ENCODE measurements around the gene UNC13A. TPM values are rescaled to one million over a fixed set of nuclear protein-coding genes. Genes with fewer than 3 reads are reported as not detected.

The UNC13A gene
- polyA plus RNA-seq, 1 of the 3 experiments (the other 2 are of a cell fraction), result 0.38 TPM

- no peak overlapping the region for H2AFZ ChIP-seq (ENCODE audit: low read depth)
- no peak overlapping the region for H3K9ac ChIP-seq
- H4K20me1 ChIP-seq (ENCODE audit: insufficient read depth), result peaks cover 33% of the 10 kb centered on the region
- no peaks in the 10 kb centered on the region for H3F3A ChIP-seq (replicated peaks; ENCODE audit: insufficient read depth)
- DNase-seq, result no peak
- H3K27me3 ChIP-seq (ENCODE audit: insufficient read depth), result no peaks in the 10 kb centered on the region
- WGBS (ENCODE audit: low lambda C conversion rate), result 91% methylated on average over 10 of the region's 12 CpGs
- H3K27ac ChIP-seq (ENCODE audit: low read depth in 2 of 2, low read length in 1 of 2), result no peak overlapping the region
- peaks cover 10 to 29% of the 10 kb centered on the region in 2 experiments for H3K36me3 ChIP-seq (replicated peaks in 1 of 2; ENCODE audit: control insufficient read depth in 1 of 2, insufficient read depth in 2 of 2, low read length in 1 of 2)
- peaks cover 37% of the 10 kb centered on the region for H3K79me2 ChIP-seq (ENCODE audit: insufficient read depth)
- peaks cover 16 to 20% of the 10 kb centered on the region in 2 experiments; a peak in 2 of 4 replicates for H3K4me1 ChIP-seq (ENCODE audit: control insufficient read depth in 1 of 2, insufficient read depth in 2 of 2, low read depth in 1 of 2, low read length in 1 of 2)
- H3K9me3 ChIP-seq, result no peaks in the 10 kb centered on the region
- TF ChIP-seq JUND (IDR thresholded peaks at IDR 0.05) (no peak), GATA2 (CRISPR knock-in tag; IDR thresholded peaks at IDR 0.05) (no peak), TEAD4 (IDR thresholded peaks at IDR 0.05; ENCODE audit: borderline replicate concordance, insufficient read depth) (no peak), NRF1 (IDR thresholded peaks at IDR 0.05; ENCODE audit: low read depth, low read length) (no peak), GABPA (IDR thresholded peaks at IDR 0.05; ENCODE audit: low read depth) (no peak), TAF1 (IDR thresholded peaks at IDR 0.05; ENCODE audit: borderline replicate concordance, low read depth, low read length) (no peak)
- H3K4me2 ChIP-seq, result no peak overlapping the region
- POLR2A ChIA-PET, result no interaction called here
- no peak overlapping the region for H3K4me3 ChIP-seq (ENCODE audit: low read depth in 2 of 2, low read length in 1 of 2)
- H3K9me2 ChIP-seq, result no peaks in the 10 kb centered on the region
- CTCF ChIA-PET, result interaction anchor here (1.3 kb wide), 2 partner anchors 18 to 61 kb away, joined by 3 to 5 read pairs; no protein-coding TSS in a partner anchor
These were observed 34.6 kb upstream of the UNC13A start for GRCh38 chr19:17722655-17723240.

DNA sequence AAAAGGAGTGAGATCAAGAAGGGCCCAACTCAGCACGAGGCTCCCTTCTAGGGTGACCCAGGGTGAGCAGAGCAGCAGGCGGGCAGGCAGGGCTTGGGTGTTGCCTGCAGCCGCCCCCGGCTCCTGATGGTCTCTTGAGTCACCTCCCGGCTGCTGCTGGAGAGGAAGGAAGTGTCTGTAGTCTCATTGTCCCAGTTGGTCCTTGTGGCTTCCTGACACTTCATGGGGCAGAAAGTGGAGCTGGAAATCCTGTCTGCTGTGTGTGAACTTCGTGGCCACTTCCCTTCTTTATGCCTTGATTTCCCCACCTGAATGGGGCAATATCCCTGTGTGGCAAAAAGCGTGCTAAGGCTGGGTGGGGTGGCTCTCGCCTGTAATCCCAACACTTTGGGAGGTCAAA, 33.7 kb upstream of the UNC13A start:
- H3K79me2 ChIP-seq (ENCODE audit: insufficient read depth), result peaks cover 37% of the 10 kb centered on the region
- no peak overlapping the region for H3K9ac ChIP-seq
- peaks cover 16 to 20% of the 10 kb centered on the region in 2 experiments; a peak in 2 of 4 replicates for H3K4me1 ChIP-seq (ENCODE audit: control insufficient read depth in 1 of 2, insufficient read depth in 2 of 2, low read depth in 1 of 2, low read length in 1 of 2)
- peaks cover 33% of the 10 kb centered on the region for H4K20me1 ChIP-seq (ENCODE audit: insufficient read depth)
- ChIA-PET POLR2A (no interaction called here), CTCF (interaction anchor here (1.3 kb wide), 2 partner anchors 18 to 62 kb away, joined by 3 to 5 read pairs; no protein-coding TSS in a partner anchor)
- H3F3A ChIP-seq (replicated peaks; ENCODE audit: insufficient read depth), result no peaks in the 10 kb centered on the region
- WGBS (ENCODE audit: low lambda C conversion rate), result 51% methylated on average over 4 of the region's 8 CpGs
- H3K4me3 ChIP-seq (ENCODE audit: low read depth in 2 of 2, low read length in 1 of 2), result no peak overlapping the region
- no peaks in the 10 kb centered on the region for H3K27me3 ChIP-seq (ENCODE audit: insufficient read depth)
- H3K36me3 ChIP-seq (replicated peaks in 1 of 2; ENCODE audit: control insufficient read depth in 1 of 2, insufficient read depth in 2 of 2, low read length in 1 of 2), result peaks cover 10 to 28% of the 10 kb centered on the region in 2 experiments
- DNase-seq, result no peak
- H3K9me3 ChIP-seq, result no peaks in the 10 kb centered on the region
- no peak for TF ChIP-seq EZH2phosphoT487 (IDR thresholded peaks at IDR 0.05; ENCODE audit: borderline replicate concordance, low read depth)
- no peak for TF ChIP-seq MEF2A (IDR thresholded peaks at IDR 0.05; ENCODE audit: borderline replicate concordance, low read depth)
- H3K27ac ChIP-seq (ENCODE audit: low read depth in 2 of 2, low read length in 1 of 2), result no peak overlapping the region
- H3K4me2 ChIP-seq, result peak overlapping the region; percentile 96; the same call in 1 of the 2 replicates
- H2AFZ ChIP-seq (ENCODE audit: low read depth), result no peak overlapping the region
- no peaks in the 10 kb centered on the region for H3K9me2 ChIP-seq

DNA sequence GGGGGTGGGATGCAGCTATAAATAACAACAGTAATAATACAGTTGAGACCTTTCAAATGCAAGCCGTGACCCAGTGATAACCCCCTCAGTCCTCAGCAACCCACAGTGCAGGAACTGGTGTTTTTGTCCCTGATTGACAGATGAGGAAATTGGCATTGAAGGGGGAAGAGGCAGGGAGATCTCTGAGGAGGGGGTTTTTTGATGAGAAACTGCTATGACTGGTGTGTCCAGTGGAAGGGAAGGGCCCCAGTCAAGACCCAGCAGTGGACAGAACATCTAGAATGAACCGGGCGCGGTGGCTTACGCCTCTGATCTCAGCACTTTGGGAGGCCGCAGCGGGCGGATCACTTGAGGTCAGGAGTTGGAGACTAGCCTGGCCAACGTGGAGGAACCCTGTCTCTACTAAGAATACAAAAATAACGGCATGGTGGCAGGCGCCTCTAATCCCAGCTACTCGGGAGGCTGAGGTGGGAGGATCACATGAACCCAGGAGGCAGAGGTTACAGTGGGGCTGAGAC, 33.0 kb upstream of the UNC13A start:
- Histone ChIP-seq H3K27ac (ENCODE audit: low read depth in 2 of 2, low read length in 1 of 2) (no peak overlapping the region), H3K27me3 (ENCODE audit: insufficient read depth) (no peaks in the 10 kb centered on the region), H3K79me2 (ENCODE audit: insufficient read depth) (peaks cover 34% of the 10 kb centered on the region), H3K36me3 (replicated peaks in 1 of 2; ENCODE audit: control insufficient read depth in 1 of 2, insufficient read depth in 2 of 2, low read length in 1 of 2) (peaks cover 10 to 23% of the 10 kb centered on the region in 2 experiments), H3K9me2 (no peaks in the 10 kb centered on the region), H3K4me2 (peak overlapping the region; percentile 96), H3F3A (replicated peaks; ENCODE audit: insufficient read depth) (no peaks in the 10 kb centered on the region), H3K4me1 (ENCODE audit: control insufficient read depth in 1 of 2, insufficient read depth in 2 of 2, low read depth in 1 of 2, low read length in 1 of 2) (peaks cover 16 to 20% of the 10 kb centered on the region in 2 experiments; a peak in 2 of 4 replicates), H3K4me3 (ENCODE audit: low read depth in 2 of 2, low read length in 1 of 2) (peak overlapping the region in 1 of 2 experiments; percentile 82; a peak in 1 of 4 replicates), H2AFZ (ENCODE audit: low read depth) (no peak overlapping the region), H4K20me1 (ENCODE audit: insufficient read depth) (peaks cover 33% of the 10 kb centered on the region), H3K9me3 (no peaks in the 10 kb centered on the region), H3K9ac (no peak overlapping the region)
- TF ChIP-seq FOXJ3 (CRISPR knock-in tag; IDR thresholded peaks at IDR 0.05) (no peak), GATA2 (CRISPR knock-in tag; IDR thresholded peaks at IDR 0.05) (no peak), ELF1 (IDR thresholded peaks at IDR 0.05) (no peak), EZH2phosphoT487 (IDR thresholded peaks at IDR 0.05; ENCODE audit: borderline replicate concordance, low read depth) (no peak), MAX (IDR thresholded peaks at IDR 0.05; ENCODE audit: low read depth) (no peak), RXRA (IDR thresholded peaks at IDR 0.05; ENCODE audit: borderline replicate concordance, low read depth) (no peak), TCF12 (IDR thresholded peaks at IDR 0.05) (no peak)
- 92% methylated on average over 12 of the region's 12 CpGs for WGBS (ENCODE audit: low lambda C conversion rate)
- ChIA-PET POLR2A (no interaction called here), CTCF (interaction anchor here (0.8 to 5.9 kb wide), 5 partner anchors 17 to 138 kb away, joined by 3 to 30 read pairs (median 3); partner anchors contain the start of gene RPL18A)
- DNase-seq, result no peak
